Stimulated activated CD8-positive, alpha-beta memory T cell treated with anti-CD3 and anti-CD28 coated beads, Interleukin-7, amount 100 ng/mL, for 48 hours (primary cell): ENCODE measurements around the gene SNX5.

ENCODE experiments used
- DNase-seq, 2 donors: peaks; one replicate each; pipeline ENCODE4 v3.0.0-alpha.2; 2020; ENCODE audit warnings: low read depth in 1 of 2; ENCODE audit errors: extremely low read depth in 1 of 2

SNX5 gene

GRCh38 chr20:17921774-17922173 lies 46.8 kb downstream of the SNX5 start:
- no peak for DNase-seq

GRCh38 chr20:17919149-17919548 lies 49.4 kb downstream of the SNX5 start:
- DNase-seq = no peak

- DNase-seq = no peak
Observed at GRCh38 chr20:17917832-17918618, 50.6 kb downstream of the SNX5 start.

GRCh38 chr20:17916433-17916891 lies 52.1 kb downstream of the SNX5 start:
- no peak for DNase-seq

- no peak for DNase-seq
Observed at GRCh38 chr20:17914957-17915356, 53.6 kb downstream of the SNX5 start.

- no peak for DNase-seq
Observed at GRCh38 chr20:17912916-17913315, 55.7 kb downstream of the SNX5 start.

- no peak for DNase-seq
Observed at GRCh38 chr20:17911927-17912326, 56.7 kb downstream of the SNX5 start.

GRCh38 chr20:17910828-17911294 lies 57.7 kb downstream of the SNX5 start:
- no peak for DNase-seq

GRCh38 chr20:17909869-17910321 lies 58.7 kb downstream of the SNX5 start:
- DNase-seq = no peak

GRCh38 chr20:17905544-17905943 lies 63.0 kb downstream of the SNX5 start:
- DNase-seq = no peak

- no peak for DNase-seq
Observed at GRCh38 chr20:17904027-17904426, 64.6 kb downstream of the SNX5 start.

- DNase-seq = no peak
Observed at GRCh38 chr20:17902531-17903083, 66.0 kb downstream of the SNX5 start.

GRCh38 chr20:17901971-17902370 lies 66.6 kb downstream of the SNX5 start:
- no peak for DNase-seq

GRCh38 chr20:17898548-17898994 lies 70.0 kb downstream of the SNX5 start:
- DNase-seq = peak in 1 of 2 donors; percentile 34

GRCh38 chr20:17897566-17898307 lies 70.9 kb downstream of the SNX5 start:
- DNase-seq = no peak

GRCh38 chr20:17896771-17897369 lies 71.7 kb downstream of the SNX5 start:
- DNase-seq = no peak

- DNase-seq = no peak
Observed at GRCh38 chr20:17896193-17896723, 72.3 kb downstream of the SNX5 start.

GRCh38 chr20:17895641-17896171 lies 72.9 kb downstream of the SNX5 start:
- DNase-seq = peak; percentile 50 to 53

GRCh38 chr20:17893445-17893844 lies 75.1 kb downstream of the SNX5 start:
- DNase-seq = no peak

GRCh38 chr20:17892189-17892938 lies 76.2 kb downstream of the SNX5 start:
- DNase-seq = no peak
